Right lung (tissue), 10 donors: ENCODE results near the gene ROPN1B. TPM values are rescaled to one million over a fixed set of nuclear protein-coding genes. Genes with fewer than 3 reads are reported as not detected.
"Not testable (repeated sequence)": the region's sequence is repeated elsewhere in the genome, so short reads cannot be mapped to it uniquely, and the experiment has no call there.

Experiments
- DNase-seq, 2 donors: peaks; one replicate each; pipeline ENCODE4 v3.0.0-alpha.2; 2013
- long read RNA-seq, 8 donors: transcript quantifications; one replicate each; lab custom pipeline, GENCODE V29; 2026
- polyA plus RNA-seq, 5 donors: library from polyadenylated mRNA; unstranded; fragments of 120-200 nt; gene quantifications; one replicate each; pipeline versions ENCODE4 v1.2.1 to v1.2.3, GENCODE V29; 2013; ENCODE audit warnings: inconsistent platforms in 1 of 5, low replicate concordance in 1 of 5; ENCODE audit not compliant: insufficient read length in 5 of 5, insufficient read depth in 1 of 5

ROPN1B gene
- polyA plus RNA-seq = 1 to 10 TPM; 1.1 to 1.6 (median 1.3) TPM
- long read RNA-seq, donor 1 = 0 reads
- long read RNA-seq, donor 2 = 0 reads
- long read RNA-seq, donor 3 = 0 reads
- long read RNA-seq, donor 4 = 0 reads
- long read RNA-seq, donor 5 = 0 reads
- long read RNA-seq, donor 6 = 0 reads
- long read RNA-seq, donor 7 = 0 reads
- long read RNA-seq, donor 8 = 0 reads

- not testable (repeated sequence) for DNase-seq
Measured at GRCh38 chr3:125968701-125969592, at the start of gene ROPN1B. Gene ROPN1B, plus strand, starts transcription at chr3:125969178. Its CDS starts 2,877 bp downstream, at chr3:125972055.

GRCh38 chr3:125920191-125920590, 48.8 kb upstream of the ROPN1B start:
- DNase-seq = not testable (repeated sequence)

- DNase-seq = not testable (repeated sequence)
Measured at GRCh38 chr3:125920751-125921279, 48.2 kb upstream of the ROPN1B start.

- not testable (repeated sequence) for DNase-seq
Measured at GRCh38 chr3:125921712-125922111, 47.3 kb upstream of the ROPN1B start.

GRCh38 chr3:125923324-125924115, 45.5 kb upstream of the ROPN1B start:
- DNase-seq = not testable (repeated sequence)

GRCh38 chr3:125924276-125924675, 44.7 kb upstream of the ROPN1B start:
- DNase-seq = not testable (repeated sequence)

- not testable (repeated sequence) for DNase-seq
Measured at GRCh38 chr3:125925727-125926126, 43.3 kb upstream of the ROPN1B start.

- not testable (repeated sequence) for DNase-seq
Measured at GRCh38 chr3:125928771-125929545, 40.0 kb upstream of the ROPN1B start.

GRCh38 chr3:125929765-125930164, 39.2 kb upstream of the ROPN1B start:
- DNase-seq = not testable (repeated sequence)

GRCh38 chr3:125931355-125931880, 37.6 kb upstream of the ROPN1B start:
- not testable (repeated sequence) for DNase-seq

- DNase-seq = not testable (repeated sequence)
Measured at GRCh38 chr3:125933397-125934173, 35.4 kb upstream of the ROPN1B start.

- DNase-seq = not testable (repeated sequence)
Measured at GRCh38 chr3:125935252-125935874, 33.6 kb upstream of the ROPN1B start.

- DNase-seq = not testable (repeated sequence)
Measured at GRCh38 chr3:125936210-125936815, 32.7 kb upstream of the ROPN1B start.

- DNase-seq = not testable (repeated sequence)
Measured at GRCh38 chr3:125936891-125937290, 32.1 kb upstream of the ROPN1B start.

- DNase-seq = not testable (repeated sequence)
Measured at GRCh38 chr3:125947806-125948205, 21.2 kb upstream of the ROPN1B start.

GRCh38 chr3:125948901-125949300, 20.1 kb upstream of the ROPN1B start:
- not testable (repeated sequence) for DNase-seq

- not testable (repeated sequence) for DNase-seq
Measured at GRCh38 chr3:125951176-125951575, 17.8 kb upstream of the ROPN1B start.

GRCh38 chr3:125957020-125957419, 12.0 kb upstream of the ROPN1B start:
- not testable (repeated sequence) for DNase-seq
